ENCODE data around the gene JAK1. TPM values are rescaled to one million over a fixed set of nuclear protein-coding genes. Genes with fewer than 3 reads are reported as not detected.
A peak's percentile ranks its signal among the peaks of the same experiment; 100 is the strongest.
"Not testable (repeated sequence)": the region's sequence is repeated elsewhere in the genome, so short reads cannot be mapped to it uniquely, and the experiment has no call there.

JAK1 gene
- total RNA-seq, 1 donor from 2014 or later: 106 TPM

- H3K36me3 ChIP-seq: no peaks in the 10 kb centered on the region
- DNase-seq: no peak
- TF ChIP-seq, protein P1, sequence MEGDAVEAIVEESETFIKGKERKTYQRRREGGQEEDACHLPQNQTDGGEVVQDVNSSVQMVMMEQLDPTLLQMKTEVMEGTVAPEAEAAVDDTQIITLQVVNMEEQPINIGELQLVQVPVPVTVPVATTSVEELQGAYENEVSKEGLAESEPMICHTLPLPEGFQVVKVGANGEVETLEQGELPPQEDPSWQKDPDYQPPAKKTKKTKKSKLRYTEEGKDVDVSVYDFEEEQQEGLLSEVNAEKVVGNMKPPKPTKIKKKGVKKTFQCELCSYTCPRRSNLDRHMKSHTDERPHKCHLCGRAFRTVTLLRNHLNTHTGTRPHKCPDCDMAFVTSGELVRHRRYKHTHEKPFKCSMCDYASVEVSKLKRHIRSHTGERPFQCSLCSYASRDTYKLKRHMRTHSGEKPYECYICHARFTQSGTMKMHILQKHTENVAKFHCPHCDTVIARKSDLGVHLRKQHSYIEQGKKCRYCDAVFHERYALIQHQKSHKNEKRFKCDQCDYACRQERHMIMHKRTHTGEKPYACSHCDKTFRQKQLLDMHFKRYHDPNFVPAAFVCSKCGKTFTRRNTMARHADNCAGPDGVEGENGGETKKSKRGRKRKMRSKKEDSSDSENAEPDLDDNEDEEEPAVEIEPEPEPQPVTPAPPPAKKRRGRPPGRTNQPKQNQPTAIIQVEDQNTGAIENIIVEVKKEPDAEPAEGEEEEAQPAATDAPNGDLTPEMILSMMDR (IDR thresholded peaks at IDR 0.05; ENCODE audit: borderline replicate concordance): no peak
- no peak overlapping the region for H3K4me3 ChIP-seq
- intact Hi-C loops (cut with micrococcal nuclease): no loop called here
- peak overlapping the region; percentile 85 for H3K27ac ChIP-seq (replicated peaks)
- H3K4me1 ChIP-seq: peaks cover 60% of the 10 kb centered on the region
- no peaks in the 10 kb centered on the region for H3K9me3 ChIP-seq (replicated peaks)
- H3K27me3 ChIP-seq (ENCODE audit: low read depth): no peaks in the 10 kb centered on the region
Measured at GRCh38 chr1:64934115-64934877, 32.1 kb downstream of the JAK1 start.

DNA sequence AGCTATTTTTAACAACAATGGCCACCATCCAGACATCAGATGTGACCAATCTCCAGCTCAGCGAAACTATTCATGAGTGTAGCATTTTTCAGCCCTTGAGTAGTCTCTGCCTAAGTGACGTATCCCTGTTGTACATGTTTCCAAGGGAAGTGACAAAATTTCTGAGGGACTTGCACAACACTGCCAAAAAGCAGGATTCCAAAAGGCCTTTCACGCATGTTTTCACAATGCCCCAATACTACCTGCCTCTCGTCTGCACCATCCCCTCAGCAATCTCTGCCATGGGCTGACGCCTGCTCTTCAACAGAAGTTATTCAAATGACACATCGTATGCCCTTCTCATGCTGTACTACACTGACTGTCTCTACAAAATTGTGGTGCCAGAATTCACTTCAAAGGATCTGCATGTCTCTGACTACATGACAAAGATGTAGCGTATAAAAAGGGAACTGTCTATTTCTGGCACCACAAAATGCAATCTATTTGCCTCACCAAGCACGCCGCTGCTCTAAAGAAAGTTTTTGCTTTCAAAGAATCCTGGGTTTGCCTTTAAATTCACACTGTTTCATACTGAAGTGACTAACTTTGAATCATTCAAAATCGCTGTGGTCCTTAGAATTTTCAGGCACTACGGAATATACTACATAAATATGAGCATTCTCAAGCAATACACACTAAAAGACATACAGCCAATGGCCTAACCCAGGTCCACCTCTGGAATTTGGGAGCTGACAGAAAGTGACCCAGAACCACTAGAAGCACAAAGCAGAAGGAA lies 32.9 kb downstream of the JAK1 start:
- Histone ChIP-seq H3K4me3 (peak overlapping the region; percentile 32), H3K36me3 (no peaks in the 10 kb centered on the region), H3K27me3 (ENCODE audit: low read depth) (no peaks in the 10 kb centered on the region), H3K27ac (replicated peaks) (peak overlapping the region; percentile 85), H3K9me3 (replicated peaks) (no peaks in the 10 kb centered on the region), H3K4me1 (peaks cover 62% of the 10 kb centered on the region)
- DNase-seq: no peak
- intact Hi-C loops (cut with micrococcal nuclease): no loop called here
- TF ChIP-seq, protein P1 (IDR thresholded peaks at IDR 0.05; ENCODE audit: borderline replicate concordance): no peak

DNA sequence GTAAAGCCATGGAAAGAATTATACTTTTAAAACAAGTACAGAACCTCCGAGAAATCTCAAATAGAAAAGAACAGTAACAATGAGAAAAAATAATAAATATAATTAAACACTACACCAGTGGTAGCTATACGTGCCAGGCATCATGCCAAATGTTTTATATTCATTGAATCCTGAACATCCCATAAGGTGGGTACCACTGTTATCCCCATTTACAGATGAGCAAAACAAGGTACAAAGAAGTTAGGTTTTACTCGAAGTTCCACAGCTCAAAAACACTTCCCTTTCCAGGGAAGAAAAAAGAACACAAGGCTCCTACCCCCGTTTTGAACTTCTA lies 33.4 kb downstream of the JAK1 start:
- Histone ChIP-seq H3K27ac (replicated peaks) (peak overlapping the region; percentile 85), H3K4me1 (peaks cover 68% of the 10 kb centered on the region), H3K27me3 (ENCODE audit: low read depth) (no peaks in the 10 kb centered on the region), H3K4me3 (peak overlapping the region; percentile 32), H3K9me3 (replicated peaks) (no peaks in the 10 kb centered on the region), H3K36me3 (no peaks in the 10 kb centered on the region)
- DNase-seq: no peak
- intact Hi-C loops (cut with micrococcal nuclease): no loop called here
- TF ChIP-seq, protein P1 (IDR thresholded peaks at IDR 0.05; ENCODE audit: borderline replicate concordance): no peak

DNA sequence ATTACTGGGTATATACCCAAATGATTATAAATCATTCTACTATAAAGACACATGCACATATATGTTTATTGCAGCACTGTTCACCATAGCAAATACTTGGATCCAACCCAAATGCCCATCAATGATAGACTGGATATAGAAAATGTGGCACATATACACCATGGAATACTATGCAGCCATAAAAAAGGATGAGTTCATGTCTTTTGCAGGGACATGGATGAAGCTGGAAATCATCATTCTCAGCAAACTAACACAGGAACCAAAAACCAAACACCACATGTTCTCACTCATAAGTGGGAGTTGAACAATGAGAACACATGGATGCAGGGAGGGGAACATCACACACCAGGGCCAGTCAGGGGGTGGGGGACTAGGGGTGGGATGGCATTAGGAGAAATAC lies 35.7 kb downstream of the JAK1 start:
- intact Hi-C loops (cut with micrococcal nuclease); DNase-seq; H3K27ac ChIP-seq (replicated peaks); H3K36me3 ChIP-seq; H3K9me3 ChIP-seq (replicated peaks); H3K27me3 ChIP-seq (ENCODE audit: low read depth); H3K4me3 ChIP-seq: not testable (repeated sequence)
- H3K4me1 ChIP-seq: peaks cover 72% of the 10 kb centered on the region

GRCh38 chr1:64929221-64929620 lies 37.1 kb downstream of the JAK1 start:
- Histone ChIP-seq H3K36me3 (peaks cover 3% of the 10 kb centered on the region), H3K27ac (replicated peaks) (no peak overlapping the region), H3K27me3 (ENCODE audit: low read depth) (no peaks in the 10 kb centered on the region), H3K4me3 (no peak overlapping the region), H3K9me3 (replicated peaks) (no peaks in the 10 kb centered on the region), H3K4me1 (peaks cover 72% of the 10 kb centered on the region)
- TF ChIP-seq, protein P1 (IDR thresholded peaks at IDR 0.05; ENCODE audit: borderline replicate concordance): no peak
- no peak for DNase-seq
- intact Hi-C loops (cut with micrococcal nuclease): no loop called here

DNA sequence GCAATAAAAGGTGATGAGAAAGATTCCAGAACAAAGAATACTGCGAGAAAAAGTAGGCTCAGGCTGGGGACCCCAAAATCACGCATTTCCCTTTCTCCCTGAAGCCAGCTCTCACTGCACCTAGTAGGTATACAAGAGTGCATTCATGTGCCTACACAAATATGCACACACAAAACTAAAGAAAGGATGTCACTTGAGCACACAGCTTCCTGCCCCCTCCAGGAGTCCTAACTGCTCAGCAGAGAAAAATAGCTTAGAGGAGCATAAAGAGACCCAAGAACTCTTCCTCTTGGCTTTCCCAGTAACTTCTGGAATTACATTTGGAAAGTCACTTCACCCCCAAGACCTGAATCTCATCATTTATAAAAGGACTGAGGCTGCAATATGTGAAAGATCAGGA lies 38.0 kb downstream of the JAK1 start:
- DNase-seq: no peak
- H3K36me3 ChIP-seq: peaks cover 3% of the 10 kb centered on the region
- TF ChIP-seq, protein P1 (IDR thresholded peaks at IDR 0.05; ENCODE audit: borderline replicate concordance): no peak
- intact Hi-C loops (cut with micrococcal nuclease): no loop called here
- H3K4me1 ChIP-seq: peaks cover 70% of the 10 kb centered on the region
- H3K27ac ChIP-seq (replicated peaks): no peak overlapping the region
- H3K27me3 ChIP-seq (ENCODE audit: low read depth): no peaks in the 10 kb centered on the region
- no peak overlapping the region for H3K4me3 ChIP-seq
- no peaks in the 10 kb centered on the region for H3K9me3 ChIP-seq (replicated peaks)

Data from left ventricle myocardium inferior (tissue), 1 donor.